Heart left ventricle (tissue), 13 donors: ENCODE data around the gene CCSER1.
"Not testable (repeated sequence)": the region's sequence is repeated elsewhere in the genome, so short reads cannot be mapped to it uniquely, and the experiment has no call there.

ENCODE experiments used
- POLR2A ChIP-seq, 2 donors: fragments of 450-650 bp; IDR thresholded peaks; one replicate each; pipeline ENCODE4 v1.6.1; 2017; ENCODE audit warnings: antibody characterized with exemption in 2 of 2, mild to moderate bottlenecking in 2 of 2, moderate library complexity in 2 of 2
- TF ChIP-seq, protein P1 (sequence below), 12 donors: fragments of 200-600 bp; sonication (generic) in 4 of 12; IDR thresholded peaks; one replicate each; pipeline versions ENCODE4 v1.5.0 to v1.8.0; 2018 to 2022; ENCODE audit warnings: antibody characterized with exemption in 12 of 12, mild to moderate bottlenecking in 5 of 12
- donor health status: ischemic (EF 13 %, LVEDD 7.1; RV severe dilation, severe dysfunction).
- donor health status: DM: no; HTN: yes; CAD: no.
- donor health status: DM: no; HTN: no; CAD: no.
- donor health status: ischemic (EF 25% LVEDD 6.9; RV normal size, moderate dysfunction).
- donor health status: ischemic (EF 25% LVEDD 5.7; RV mildly dilated, moderate dysfunction).
- donor health status: ischemic (EF 35%, LVEDD 5.7; RV mildly dilated, moderate dysfunction).
- donor health status: nonischemic (EF 11% LVEDD 7.7; RV severe dilation, severe dysfunction).
- donor health status: DM: yes; HTN: yes; CAD: no.
- donor health status: PGD.
- donor health status: ischemic (EF 29% LVEDD 5.4; RV normal size, mild dysfunction).
- donor health status: nonischemic (EF 23%, LVEDD 6.1; RV moderate dilation, normal function).

DNA sequence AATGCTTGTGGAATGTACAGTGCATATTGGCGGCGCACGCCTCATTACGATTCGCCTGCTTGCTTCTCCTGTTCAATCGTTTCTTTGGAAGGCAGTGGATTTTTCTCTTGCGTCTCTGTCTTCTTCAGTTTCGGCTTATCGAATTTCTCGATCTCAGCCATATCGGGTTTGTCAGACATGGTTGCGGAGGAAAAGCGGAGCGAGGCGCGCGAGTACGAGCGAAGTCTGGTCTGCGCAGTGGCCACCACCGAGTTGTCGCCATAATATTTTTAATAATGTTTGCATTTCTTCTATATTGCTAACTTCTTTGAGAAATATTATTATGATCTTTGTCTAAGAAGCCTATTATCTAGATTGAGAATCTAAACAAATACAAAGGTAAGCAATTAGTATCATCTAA is 711.7 kb downstream of the CCSER1 start:
- TF ChIP-seq, protein P1, sequence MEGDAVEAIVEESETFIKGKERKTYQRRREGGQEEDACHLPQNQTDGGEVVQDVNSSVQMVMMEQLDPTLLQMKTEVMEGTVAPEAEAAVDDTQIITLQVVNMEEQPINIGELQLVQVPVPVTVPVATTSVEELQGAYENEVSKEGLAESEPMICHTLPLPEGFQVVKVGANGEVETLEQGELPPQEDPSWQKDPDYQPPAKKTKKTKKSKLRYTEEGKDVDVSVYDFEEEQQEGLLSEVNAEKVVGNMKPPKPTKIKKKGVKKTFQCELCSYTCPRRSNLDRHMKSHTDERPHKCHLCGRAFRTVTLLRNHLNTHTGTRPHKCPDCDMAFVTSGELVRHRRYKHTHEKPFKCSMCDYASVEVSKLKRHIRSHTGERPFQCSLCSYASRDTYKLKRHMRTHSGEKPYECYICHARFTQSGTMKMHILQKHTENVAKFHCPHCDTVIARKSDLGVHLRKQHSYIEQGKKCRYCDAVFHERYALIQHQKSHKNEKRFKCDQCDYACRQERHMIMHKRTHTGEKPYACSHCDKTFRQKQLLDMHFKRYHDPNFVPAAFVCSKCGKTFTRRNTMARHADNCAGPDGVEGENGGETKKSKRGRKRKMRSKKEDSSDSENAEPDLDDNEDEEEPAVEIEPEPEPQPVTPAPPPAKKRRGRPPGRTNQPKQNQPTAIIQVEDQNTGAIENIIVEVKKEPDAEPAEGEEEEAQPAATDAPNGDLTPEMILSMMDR (IDR thresholded peaks at IDR 0.05): not testable (repeated sequence)
- TF ChIP-seq POLR2A (IDR thresholded peaks at IDR 0.05): not testable (repeated sequence)
